Hematopoietic multipotent progenitor cell treated with erythropoietin and hydrocortisone succinate and interleukin-3 and kit ligand, for 6 days (in vitro differentiated cells): ENCODE measurements around the gene MED12L.
A peak's percentile ranks its signal among the peaks of the same experiment; 100 is the strongest.

Source experiments
- DNase-seq: peaks from one replicate; pipeline ENCODE4 v3.0.0-alpha.2; 2015

The MED12L gene

DNA sequence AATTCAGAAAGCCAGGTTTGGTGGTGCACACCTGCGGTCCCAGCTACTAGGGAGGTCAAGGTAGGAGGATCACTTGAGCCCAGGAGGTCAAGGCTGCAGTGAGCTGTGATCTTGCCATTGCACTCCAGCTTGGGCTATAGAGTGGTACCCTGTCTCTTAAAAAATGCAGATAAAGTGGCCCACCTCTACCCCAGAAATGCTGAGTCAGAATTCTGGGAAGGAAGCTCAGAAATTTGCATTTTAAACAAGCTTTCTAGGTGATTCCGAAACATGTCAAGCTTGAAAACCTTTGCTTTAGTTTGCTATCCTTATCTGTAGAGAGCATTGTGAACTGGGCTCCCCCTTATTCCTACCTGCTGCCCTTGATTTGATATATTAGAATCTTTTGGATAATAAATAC is 7.7 kb downstream of the MED12L start:
- DNase-seq = peak; percentile 40

DNA sequence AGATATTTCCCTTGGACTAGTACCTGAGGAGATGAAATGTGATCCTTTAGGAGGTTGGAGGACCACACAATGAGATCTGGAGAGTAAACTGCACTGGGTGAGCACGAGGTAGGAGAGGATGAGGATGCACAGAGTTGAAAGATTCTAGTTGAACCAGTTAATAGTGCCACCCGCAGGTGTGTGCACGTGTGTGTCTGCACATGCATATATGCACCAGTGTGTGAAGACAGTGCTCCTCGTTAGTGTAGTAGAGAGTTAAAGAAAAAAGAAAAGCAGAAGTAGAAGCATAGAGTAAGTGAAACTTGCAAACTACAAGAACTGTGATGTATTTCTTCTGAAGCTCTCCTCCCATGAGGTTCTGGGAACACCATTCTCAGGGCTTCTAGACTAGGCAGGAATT is 8.4 kb downstream of the MED12L start:
- DNase-seq = peak; percentile 40

DNA sequence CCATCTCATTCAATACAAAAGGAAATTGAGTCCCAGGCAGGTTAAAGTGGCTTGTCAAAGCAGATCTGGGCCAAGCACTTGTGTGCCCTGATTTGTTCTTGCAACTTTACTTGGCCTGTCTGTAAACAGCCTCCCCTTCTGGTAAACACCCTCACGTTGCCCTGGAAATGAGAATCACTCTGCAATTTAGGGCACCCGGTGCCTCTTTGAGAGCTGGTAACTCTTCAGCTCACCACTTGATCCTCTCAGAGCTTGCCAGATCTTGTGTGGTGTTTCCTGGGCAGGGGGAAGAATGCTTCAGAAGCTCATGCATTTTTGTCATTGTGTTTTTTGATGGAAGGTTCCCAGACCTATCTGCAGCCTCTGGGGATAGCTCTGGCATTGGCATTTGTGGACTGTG is 11.3 kb downstream of the MED12L start:
- DNase-seq = no peak

GRCh38 chr3:151100076-151100475 is 14.6 kb downstream of the MED12L start:
- no peak for DNase-seq

- DNase-seq = peak; percentile 76
These were observed 16.0 kb downstream of the MED12L start for GRCh38 chr3:151101270-151101969.

DNA sequence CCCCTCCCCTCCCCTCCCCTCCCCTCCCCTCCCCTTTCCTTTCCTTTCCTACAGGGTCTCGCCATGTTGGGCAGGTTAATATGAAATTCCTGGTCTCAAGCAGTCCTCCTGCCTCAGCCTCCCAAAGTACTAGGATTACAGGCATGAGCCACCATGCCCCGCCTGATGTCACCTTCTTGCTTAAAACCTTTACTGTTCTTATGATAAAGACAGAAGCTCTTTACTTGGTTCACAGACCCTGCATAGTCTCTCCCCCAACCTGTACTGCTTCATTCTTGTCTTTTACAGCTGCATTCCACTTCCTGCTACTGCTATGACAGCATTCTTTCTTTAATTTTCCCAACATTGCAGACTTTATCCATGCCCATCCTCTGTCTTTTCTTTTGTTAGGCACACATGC is 20.8 kb downstream of the MED12L start:
- no peak for DNase-seq

- no peak for DNase-seq
These were observed 21.7 kb downstream of the MED12L start for GRCh38 chr3:151107177-151107576.

GRCh38 chr3:151107701-151108100 is 22.2 kb downstream of the MED12L start:
- no peak for DNase-seq

DNA sequence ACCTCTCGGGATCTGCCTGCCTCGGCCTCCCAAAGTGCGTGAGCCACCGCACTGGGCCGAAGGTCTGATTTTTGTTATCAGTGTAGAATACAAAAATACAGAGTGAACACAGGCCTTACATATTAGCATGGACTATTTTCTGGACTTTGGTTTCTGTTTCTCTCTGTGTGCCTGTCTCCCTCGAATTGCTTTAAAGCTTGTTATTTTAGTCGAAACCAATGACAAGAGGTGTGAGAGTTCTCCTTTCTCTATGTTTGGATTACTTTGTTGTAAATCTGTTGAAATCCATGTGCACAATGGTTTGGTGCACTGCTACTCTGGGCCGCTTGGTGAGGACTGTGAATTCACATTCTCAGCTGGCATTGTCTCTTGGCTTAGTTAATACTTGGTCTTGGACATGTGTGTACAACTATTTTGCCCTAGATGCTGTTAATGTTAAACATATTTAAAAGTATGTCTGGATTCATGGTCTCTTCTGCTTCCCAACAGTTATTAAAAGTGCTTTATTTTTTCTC is 23.9 kb downstream of the MED12L start:
- no peak for DNase-seq

GRCh38 chr3:151112731-151113130 is 27.3 kb downstream of the MED12L start:
- DNase-seq = no peak

GRCh38 chr3:151113343-151113742 is 27.9 kb downstream of the MED12L start:
- peak; percentile 64 for DNase-seq

DNA sequence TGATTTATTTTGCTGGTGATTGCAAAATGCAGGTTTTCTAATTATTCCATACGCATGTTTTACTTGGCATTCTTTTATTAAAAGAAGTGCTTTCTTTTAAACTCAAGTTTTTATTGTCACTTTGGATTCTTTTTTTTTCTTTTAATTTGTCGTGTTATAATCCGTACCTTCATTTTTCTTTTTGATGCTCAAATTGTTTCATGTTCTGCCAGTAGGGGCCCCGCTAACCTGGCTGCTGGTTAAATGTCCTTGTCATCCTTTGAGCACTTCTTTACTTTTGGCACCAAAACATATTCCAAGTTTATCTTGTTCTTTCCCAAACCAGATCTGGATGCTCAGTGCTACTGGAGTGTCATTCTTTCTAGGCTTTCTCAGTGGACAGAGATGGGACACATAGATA is 31.6 kb downstream of the MED12L start:
- DNase-seq = peak; percentile 47

DNA sequence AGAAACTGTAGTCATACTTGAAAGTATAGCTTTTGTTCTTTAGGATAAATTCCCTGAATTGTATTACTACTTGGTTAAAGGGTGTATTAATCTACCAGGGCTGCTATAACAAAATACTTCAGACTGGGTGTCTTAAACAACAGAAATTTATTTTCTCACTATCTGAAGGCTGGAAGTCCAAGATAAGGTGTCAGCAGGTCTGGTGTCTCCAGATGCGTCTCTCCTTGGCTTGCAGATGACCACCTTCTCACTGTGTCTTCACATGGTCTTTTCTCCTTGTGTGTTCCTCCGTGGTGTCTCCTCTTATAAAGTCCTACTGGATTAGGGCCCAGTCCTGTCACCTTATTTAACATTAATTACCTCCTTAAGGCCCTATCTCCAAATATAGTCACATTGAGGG is 33.7 kb downstream of the MED12L start:
- DNase-seq = peak; percentile 86

- no peak for DNase-seq
These were observed 34.9 kb downstream of the MED12L start for GRCh38 chr3:151120409-151120808.

DNA sequence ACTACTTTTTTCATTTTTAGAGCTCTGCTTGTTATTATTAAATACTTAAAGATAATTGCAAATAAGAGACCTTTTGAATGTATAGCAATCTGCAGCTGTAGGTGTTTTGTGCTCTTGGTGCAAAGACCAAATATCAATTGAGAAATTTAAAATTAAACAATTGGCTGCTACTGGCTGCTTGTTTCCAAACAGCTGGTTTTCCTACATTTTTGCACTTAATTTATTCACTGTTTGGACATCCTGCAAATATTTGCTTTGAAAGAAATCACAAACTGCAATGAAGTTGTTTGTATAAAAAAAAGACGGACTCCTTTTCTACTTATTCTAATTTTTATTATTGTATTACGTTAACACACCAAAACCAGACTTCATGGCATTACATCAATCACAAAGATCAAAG is 35.6 kb downstream of the MED12L start:
- DNase-seq = no peak

DNA sequence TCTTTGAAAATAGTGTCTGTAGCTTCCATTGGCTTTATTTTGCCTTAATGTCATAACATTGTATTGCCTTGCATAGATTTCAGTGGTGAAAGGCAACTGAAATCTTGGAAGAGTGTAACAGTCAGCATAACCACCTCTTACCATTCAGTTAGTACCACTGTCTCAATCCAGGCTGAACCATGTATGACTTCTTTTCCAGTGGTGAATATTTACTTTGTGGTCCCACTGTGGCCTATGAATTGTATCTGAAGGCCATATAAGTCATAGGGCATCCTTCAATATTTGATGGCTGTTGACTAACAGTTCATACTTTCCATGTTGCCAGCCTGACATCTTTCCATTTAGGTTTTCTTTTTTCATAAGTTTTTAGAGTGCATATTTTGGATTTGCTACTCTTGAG is 38.4 kb downstream of the MED12L start:
- no peak for DNase-seq

DNA sequence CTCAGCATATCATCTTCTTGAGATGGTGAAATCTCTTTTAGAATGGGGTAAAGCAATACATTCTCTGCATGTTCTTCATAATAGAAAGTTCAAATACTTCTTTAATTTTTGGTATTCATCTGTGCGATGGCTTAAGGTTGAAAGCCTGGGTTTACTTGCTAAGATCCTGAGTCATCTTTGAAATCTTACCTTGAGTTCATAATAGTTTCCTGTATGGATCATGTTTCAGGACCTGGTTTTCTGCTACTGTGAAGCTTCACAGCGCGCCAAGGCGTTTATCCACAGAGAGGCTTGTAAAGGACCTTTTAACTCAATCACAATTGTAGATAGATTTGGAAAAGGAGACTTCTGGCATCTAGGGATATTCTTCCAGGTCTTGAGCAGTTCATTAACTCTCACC is 39.0 kb downstream of the MED12L start:
- DNase-seq = no peak

DNA sequence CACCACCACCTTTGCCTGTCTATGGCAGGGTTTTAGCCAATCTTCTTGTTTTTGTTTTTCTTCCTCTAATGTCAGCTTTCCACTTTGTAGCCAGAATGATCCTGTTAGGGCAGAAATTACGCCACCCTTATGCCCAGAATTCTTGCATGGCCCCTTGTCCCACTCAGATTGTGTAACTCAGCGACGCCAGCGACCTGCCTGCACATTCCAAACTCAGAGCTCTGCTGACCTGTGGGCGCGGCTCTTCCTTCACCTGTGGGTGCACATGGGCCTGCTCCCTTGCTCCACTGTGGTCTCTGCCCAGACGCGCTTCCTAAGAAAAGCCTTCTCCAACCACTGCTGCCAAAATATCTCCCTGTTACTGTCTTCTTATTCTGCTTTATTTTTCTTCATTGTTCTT is 45.0 kb downstream of the MED12L start:
- no peak for DNase-seq

- DNase-seq = peak; percentile 25
These were observed 47.7 kb downstream of the MED12L start for GRCh38 chr3:151133175-151133574.

DNA sequence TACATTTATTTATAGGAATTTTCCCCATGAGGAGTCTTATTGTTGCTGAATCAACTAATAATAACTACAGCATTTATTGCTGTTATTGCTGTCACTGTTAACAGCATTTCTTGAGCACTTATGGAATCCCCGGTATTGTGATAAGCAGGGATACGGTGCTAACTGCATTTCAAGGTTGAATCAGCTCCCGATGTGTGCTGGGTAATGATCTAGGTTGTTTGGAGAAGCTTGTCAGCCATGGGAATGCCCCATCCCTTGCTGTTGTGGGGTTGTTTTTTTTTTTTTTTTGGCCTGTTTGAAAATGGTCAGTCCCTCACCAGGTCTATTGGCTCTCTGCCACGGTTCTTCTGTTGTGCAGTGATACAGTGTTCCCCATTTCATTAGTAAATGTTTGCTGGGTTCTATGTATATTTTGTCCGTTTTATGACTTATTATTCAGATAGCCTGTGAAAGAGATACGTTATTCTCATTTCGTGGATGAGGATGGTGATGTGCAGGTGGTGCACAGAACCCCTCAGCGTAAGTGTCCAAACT is 48.5 kb downstream of the MED12L start:
- DNase-seq = peak; percentile 83

DNA sequence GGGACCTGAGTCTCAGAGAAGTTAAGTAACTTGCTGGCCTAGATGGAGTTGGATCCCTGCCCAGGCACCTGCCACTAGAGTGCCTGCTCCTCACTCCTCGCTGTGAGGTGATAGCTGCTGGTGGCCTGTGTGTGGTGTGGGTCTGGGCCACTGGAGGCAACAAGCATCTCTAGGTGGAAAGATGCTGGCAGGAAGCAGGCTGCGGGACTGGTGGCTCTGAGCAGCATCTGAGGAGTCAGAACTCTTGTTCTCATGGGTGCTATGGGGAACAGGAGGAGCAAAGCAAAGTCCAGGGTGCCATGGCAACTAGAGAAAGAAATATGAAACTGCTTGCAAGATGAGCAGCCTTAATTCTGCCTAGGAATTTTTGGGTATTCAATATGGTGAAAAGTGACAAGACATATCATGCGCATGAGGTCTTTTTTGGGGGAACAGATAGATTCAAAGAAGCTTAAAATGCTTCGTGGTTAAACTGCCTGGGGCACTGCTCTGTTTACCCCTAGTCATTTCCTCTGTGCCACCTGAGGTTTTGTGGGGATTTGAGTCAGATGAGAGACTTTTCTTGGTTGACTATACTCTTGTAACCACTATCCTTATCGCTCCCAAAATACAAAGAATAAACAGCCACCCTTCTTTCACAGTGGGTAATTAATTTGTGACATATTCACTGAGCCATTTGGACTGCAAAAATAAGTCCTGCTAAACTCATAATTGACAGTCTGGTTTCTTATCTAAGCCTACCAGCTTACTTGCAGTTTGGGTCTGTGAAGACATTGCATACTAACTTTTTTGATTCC is 50.3 kb downstream of the MED12L start:
- peak; percentile 96 for DNase-seq

DNA sequence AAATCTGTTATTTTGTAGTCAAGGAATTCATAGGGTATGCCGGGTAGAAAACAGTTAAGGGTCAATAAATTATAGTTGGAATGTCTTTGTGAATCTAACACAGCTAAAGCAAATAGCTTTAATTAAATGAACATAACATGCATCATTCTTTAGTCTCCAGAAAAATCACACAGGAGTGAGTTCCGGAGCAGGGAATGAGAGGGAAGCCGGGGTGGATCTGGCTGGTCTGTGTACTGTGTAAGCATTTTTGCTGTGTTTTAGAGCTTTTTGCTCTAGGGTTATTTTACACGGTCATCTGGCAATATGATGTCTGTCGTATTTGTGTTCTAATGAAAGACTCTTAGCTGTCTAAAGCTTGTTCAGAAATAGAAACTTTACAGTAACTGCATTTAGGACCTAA is 57.5 kb downstream of the MED12L start:
- DNase-seq = no peak

GRCh38 chr3:151144016-151144415 is 58.6 kb downstream of the MED12L start:
- peak; percentile 46 for DNase-seq

DNA sequence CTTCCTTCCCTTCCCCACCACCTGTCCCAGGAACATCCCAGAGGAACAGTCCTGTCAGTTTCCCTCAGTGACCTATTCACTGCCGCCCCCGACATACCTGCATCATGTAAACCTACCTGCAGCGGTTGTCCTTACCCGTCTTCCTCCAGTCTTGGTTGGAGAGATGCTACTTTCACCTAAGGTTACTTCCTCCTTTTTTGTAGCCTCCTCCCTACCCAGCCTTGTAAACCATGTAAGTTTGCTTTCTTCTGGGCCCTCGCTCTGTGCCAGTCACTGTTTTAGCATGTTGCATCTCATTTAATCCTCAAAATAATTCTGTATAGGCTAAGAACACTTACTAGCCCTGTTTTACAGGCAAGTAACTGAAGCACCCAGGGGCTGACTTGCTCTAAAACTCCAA is 59.3 kb downstream of the MED12L start:
- DNase-seq = no peak
